HG02798 (cell line): ENCODE measurements around the gene SLC35G2.
"Not testable (repeated sequence)": the region's sequence is repeated elsewhere in the genome, so short reads cannot be mapped to it uniquely, and the experiment has no call there.

Experiments used
- ATAC-seq: cut with Tn5 transposase; IDR thresholded peaks from one replicate; pipeline ENCODE4 v1.9.1; 2021; ENCODE audit warnings: mild to moderate bottlenecking; ENCODE audit not compliant: unreplicated experiment, poor library complexity

The SLC35G2 gene

GRCh38 chr3:136831461-136831860, 12.5 kb downstream of the SLC35G2 start:
- ATAC-seq = no peak

GRCh38 chr3:136835089-136835812, 16.3 kb downstream of the SLC35G2 start:
- no peak for ATAC-seq

- no peak for ATAC-seq
Observed at GRCh38 chr3:136835813-136836510, 17.0 kb downstream of the SLC35G2 start.

GRCh38 chr3:136836511-136837156, 17.7 kb downstream of the SLC35G2 start:
- no peak for ATAC-seq

- no peak for ATAC-seq
Observed at GRCh38 chr3:136838641-136839555, 20.0 kb downstream of the SLC35G2 start.

- no peak for ATAC-seq
Observed at GRCh38 chr3:136839556-136839931, 20.6 kb downstream of the SLC35G2 start.

- no peak for ATAC-seq
Observed at GRCh38 chr3:136840252-136840651, 21.3 kb downstream of the SLC35G2 start.

GRCh38 chr3:136842294-136842693, 23.4 kb downstream of the SLC35G2 start:
- ATAC-seq = no peak

- no peak for ATAC-seq
Observed at GRCh38 chr3:136844724-136845123, 25.8 kb downstream of the SLC35G2 start.

GRCh38 chr3:136852180-136852579, 33.3 kb downstream of the SLC35G2 start:
- no peak for ATAC-seq

GRCh38 chr3:136856665-136857064, 37.7 kb downstream of the SLC35G2 start:
- ATAC-seq = no peak

GRCh38 chr3:136858381-136858780, 39.5 kb downstream of the SLC35G2 start:
- no peak for ATAC-seq

GRCh38 chr3:136860541-136860940, 41.6 kb downstream of the SLC35G2 start:
- no peak for ATAC-seq

- ATAC-seq = peak; percentile 98
Observed at GRCh38 chr3:136861890-136862616, 43.1 kb downstream of the SLC35G2 start, which contains the start of gene NCK1. Gene NCK1 (plus strand): TSS chr3:136862208. CDS start chr3:136928002, 65,794 bp downstream.

GRCh38 chr3:136862617-136863322, 43.8 kb downstream of the SLC35G2 start:
- peak; percentile 11 for ATAC-seq

GRCh38 chr3:136869282-136869681, 50.4 kb downstream of the SLC35G2 start:
- no peak for ATAC-seq

GRCh38 chr3:136872258-136872657, 53.3 kb downstream of the SLC35G2 start:
- not testable (repeated sequence) for ATAC-seq

- ATAC-seq = not testable (repeated sequence)
Observed at GRCh38 chr3:136879510-136879909, 60.6 kb downstream of the SLC35G2 start.

- ATAC-seq = no peak
Observed at GRCh38 chr3:136882571-136882970, 63.6 kb downstream of the SLC35G2 start.
